Activated B cell treated with CpG ODN at 0.5 μM for 24 hours (primary cell): ENCODE data around the gene MSI2. TPM values are rescaled to one million over a fixed set of nuclear protein-coding genes. Genes with fewer than 3 reads are reported as not detected.
A peak's percentile ranks its signal among the peaks of the same experiment; 100 is the strongest.
"Not testable (repeated sequence)": the region's sequence is repeated elsewhere in the genome, so short reads cannot be mapped to it uniquely, and the experiment has no call there.

ENCODE experiments used
- ATAC-seq: fragments of 200-7000 bp; cut with Tn5 transposase; one replicate; pipeline ENCODE4 v1.10.0; 2021; ENCODE audit warnings: low read depth, mild to moderate bottlenecking, moderate library complexity
- CTCF ChIA-PET: fragments of 350-600 bp; sonication (Branson Sonifier 250); formaldehyde crosslinking; loops from one replicate; lab custom pipeline; 2021; ENCODE audit warnings: antibody characterized with exemption; lab: Charles Lee
- POLR2A ChIA-PET: fragments of 350-600 bp; sonication (Branson Sonifier 250); formaldehyde crosslinking; loops from one replicate; lab custom pipeline; 2021; ENCODE audit warnings: antibody characterized with exemption; lab: Charles Lee
- DNase-seq: peaks from one replicate; pipeline ENCODE4 v3.0.0; 2022
- H3K27ac Mint-ChIP-seq: one replicate; pipeline ENCODE4 v1.8.0; 2020; ENCODE audit warnings: mixed read lengths
- H3K27me3 Mint-ChIP-seq: one replicate; pipeline ENCODE4 v1.8.0; 2021; ENCODE audit warnings: mixed read lengths
- H3K36me3 Mint-ChIP-seq: one replicate; pipeline ENCODE4 v1.8.0; 2021; ENCODE audit warnings: low read depth, mixed read lengths
- H3K4me1 Mint-ChIP-seq: one replicate; pipeline ENCODE4 v1.8.0; 2021; ENCODE audit warnings: mixed read lengths
- H3K4me3 Mint-ChIP-seq: one replicate; pipeline ENCODE4 v1.8.0; 2020; ENCODE audit warnings: mild to moderate bottlenecking, mixed read lengths
- H3K9me3 Mint-ChIP-seq: one replicate; pipeline ENCODE4 v1.8.0; 2020; ENCODE audit warnings: mixed read lengths
- intact Hi-C: fragments of 100-400 bp; cut with micrococcal nuclease; formaldehyde crosslinking; loops from one replicate; pipeline ENCODE4 v1.15.1; 2024
- total RNA-seq: library from RNA; stranded (reverse); gene quantifications from 2 replicates; pipeline ENCODE4 v1.2.3, GENCODE V29; 2022
- TF ChIP-seq, protein P1 (sequence below): fragments of 200-600 bp; IDR thresholded peaks from one replicate; pipeline ENCODE4 v1.8.0; 2022; ENCODE audit warnings: antibody characterized with exemption, mild to moderate bottlenecking

MSI2 gene
- total RNA-seq, 1 donor from 2014 or later, result 102 TPM

DNA sequence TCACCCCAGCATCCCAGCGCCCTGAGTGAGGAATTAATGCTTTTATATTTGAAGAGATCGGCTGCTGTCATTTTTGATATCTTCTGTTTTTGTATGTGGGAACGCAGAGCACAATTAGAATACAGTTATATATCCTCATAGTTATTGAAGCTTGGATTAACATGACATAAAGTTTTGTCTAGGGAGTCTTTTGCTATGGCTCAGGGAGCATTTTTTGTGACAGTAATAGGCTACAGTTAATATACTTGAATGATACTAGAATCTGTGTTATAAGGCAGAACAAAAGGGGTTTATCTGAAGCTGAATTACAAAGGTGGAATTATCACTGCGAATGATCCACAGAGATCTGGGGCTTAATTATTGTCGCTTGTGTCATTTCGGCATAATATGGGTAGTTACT, 239.4 kb downstream of the MSI2 start:
- Mint-ChIP-seq H3K9me3 (no peaks in the 10 kb centered on the region), H3K4me3 (no peak overlapping the region), H3K27me3 (no peaks in the 10 kb centered on the region), H3K27ac (no peak overlapping the region), H3K4me1 (peaks cover 65% of the 10 kb centered on the region), H3K36me3 (no peaks in the 10 kb centered on the region)
- TF ChIP-seq, protein P1, sequence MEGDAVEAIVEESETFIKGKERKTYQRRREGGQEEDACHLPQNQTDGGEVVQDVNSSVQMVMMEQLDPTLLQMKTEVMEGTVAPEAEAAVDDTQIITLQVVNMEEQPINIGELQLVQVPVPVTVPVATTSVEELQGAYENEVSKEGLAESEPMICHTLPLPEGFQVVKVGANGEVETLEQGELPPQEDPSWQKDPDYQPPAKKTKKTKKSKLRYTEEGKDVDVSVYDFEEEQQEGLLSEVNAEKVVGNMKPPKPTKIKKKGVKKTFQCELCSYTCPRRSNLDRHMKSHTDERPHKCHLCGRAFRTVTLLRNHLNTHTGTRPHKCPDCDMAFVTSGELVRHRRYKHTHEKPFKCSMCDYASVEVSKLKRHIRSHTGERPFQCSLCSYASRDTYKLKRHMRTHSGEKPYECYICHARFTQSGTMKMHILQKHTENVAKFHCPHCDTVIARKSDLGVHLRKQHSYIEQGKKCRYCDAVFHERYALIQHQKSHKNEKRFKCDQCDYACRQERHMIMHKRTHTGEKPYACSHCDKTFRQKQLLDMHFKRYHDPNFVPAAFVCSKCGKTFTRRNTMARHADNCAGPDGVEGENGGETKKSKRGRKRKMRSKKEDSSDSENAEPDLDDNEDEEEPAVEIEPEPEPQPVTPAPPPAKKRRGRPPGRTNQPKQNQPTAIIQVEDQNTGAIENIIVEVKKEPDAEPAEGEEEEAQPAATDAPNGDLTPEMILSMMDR, result no peak
- ChIA-PET CTCF (interaction anchor here (0.5 kb wide), 1 partner anchor 1030 kb away, joined by 3 read pairs; no protein-coding TSS in a partner anchor), POLR2A (no interaction called here)
- intact Hi-C loops, result no loop called here
- ATAC-seq (no peak), DNase-seq (no peak)

DNA sequence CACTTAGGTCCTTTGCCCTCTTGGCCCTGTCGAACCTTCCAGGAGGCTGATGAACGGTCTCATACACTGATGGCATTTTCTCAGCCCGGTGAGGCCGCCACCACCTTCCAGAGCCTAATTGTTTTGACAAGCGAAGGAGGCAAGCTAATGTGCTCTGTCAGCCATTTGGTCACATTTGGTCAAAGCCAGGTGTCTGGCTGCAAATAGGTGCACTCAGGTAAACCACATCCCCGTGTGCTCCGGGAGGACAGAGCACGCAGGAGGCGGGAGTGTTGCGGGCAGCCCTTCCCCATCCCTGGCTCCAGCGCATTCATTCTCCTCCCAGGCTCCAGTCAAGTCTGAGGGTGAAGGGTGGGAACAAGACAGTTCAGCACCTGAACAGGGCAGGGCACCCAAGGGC, 240.1 kb downstream of the MSI2 start:
- intact Hi-C loops, result no loop called here
- POLR2A ChIA-PET, result no interaction called here
- ATAC-seq, result no peak
- Mint-ChIP-seq H3K27ac (no peak overlapping the region), H3K36me3 (no peaks in the 10 kb centered on the region), H3K4me3 (no peak overlapping the region), H3K27me3 (no peaks in the 10 kb centered on the region), H3K9me3 (no peaks in the 10 kb centered on the region), H3K4me1 (peaks cover 65% of the 10 kb centered on the region)
- TF ChIP-seq, protein P1, result no peak
- no peak for DNase-seq
- CTCF ChIA-PET, result no interaction called here

DNA sequence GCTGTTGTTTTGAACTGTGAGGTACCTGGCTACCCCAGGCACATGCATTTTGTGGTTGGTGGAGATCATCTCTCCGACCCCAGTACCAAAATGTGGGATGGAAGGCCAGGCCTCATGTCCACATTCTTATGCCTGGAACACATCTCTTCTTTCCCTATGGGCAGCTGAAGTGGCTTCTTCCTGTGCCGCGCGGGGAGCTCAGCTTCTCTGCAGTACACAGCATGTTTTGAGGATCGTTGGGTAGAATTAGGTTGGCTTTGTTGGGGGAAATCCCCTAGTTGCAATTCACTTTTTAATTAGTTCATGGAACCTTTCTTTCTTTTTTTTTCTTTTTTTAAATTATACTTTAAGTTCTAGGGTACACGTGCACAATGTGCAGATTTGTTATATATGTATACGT, 242.1 kb downstream of the MSI2 start:
- POLR2A ChIA-PET, result interaction anchor here (0.7 kb wide), 1 partner anchor 10 kb away, joined by 3 read pairs; no protein-coding TSS in a partner anchor

DNA sequence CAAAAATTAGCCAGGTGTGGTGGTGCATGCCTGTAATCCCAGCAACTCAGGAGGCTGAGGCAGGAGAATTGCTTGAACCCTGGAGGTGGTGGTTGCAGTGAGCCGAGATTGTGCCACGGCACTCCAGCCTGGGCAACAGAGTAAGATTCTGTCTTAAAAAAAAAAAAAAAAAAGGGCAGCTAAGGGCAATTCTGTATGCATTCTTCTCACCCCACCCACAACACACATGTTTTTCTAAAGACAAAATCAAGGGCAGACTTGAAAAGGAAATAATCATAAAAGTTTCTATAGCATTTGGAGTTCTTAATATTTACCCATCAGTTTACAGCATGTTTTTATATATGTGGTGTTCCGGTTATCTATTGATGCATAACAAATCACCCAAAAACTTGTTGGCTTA, 242.9 kb downstream of the MSI2 start:
- CTCF ChIA-PET, result interaction anchor here (1.5 kb wide), 1 partner anchor 53 kb away, joined by 5 read pairs; no protein-coding TSS in a partner anchor
- DNase-seq, H3K27ac Mint-ChIP-seq, H3K27me3 Mint-ChIP-seq, ATAC-seq, POLR2A ChIA-PET, H3K4me3 Mint-ChIP-seq, H3K36me3 Mint-ChIP-seq, intact Hi-C loops, H3K9me3 Mint-ChIP-seq: not testable (repeated sequence)
- H3K4me1 Mint-ChIP-seq, result peaks cover 39% of the 10 kb centered on the region

More for the DNA sequence above, 242.1 kb downstream of the MSI2 start:
- no peak for DNase-seq
- intact Hi-C loops, result no loop called here
- CTCF ChIA-PET, result interaction anchor here (0.8 to 1.0 kb wide), 2 partner anchors 57 to 99 kb away, joined by 3 read pairs; no protein-coding TSS in a partner anchor
- peaks cover 46% of the 10 kb centered on the region for H3K4me1 Mint-ChIP-seq
- ATAC-seq, result peak; percentile 25
- TF ChIP-seq, protein P1, result no peak
- H3K27me3 Mint-ChIP-seq, result no peaks in the 10 kb centered on the region
- peak overlapping the region; percentile 16 for H3K27ac Mint-ChIP-seq
- no peaks in the 10 kb centered on the region for H3K9me3 Mint-ChIP-seq
- H3K4me3 Mint-ChIP-seq, result no peak overlapping the region
- H3K36me3 Mint-ChIP-seq, result no peaks in the 10 kb centered on the region

DNA sequence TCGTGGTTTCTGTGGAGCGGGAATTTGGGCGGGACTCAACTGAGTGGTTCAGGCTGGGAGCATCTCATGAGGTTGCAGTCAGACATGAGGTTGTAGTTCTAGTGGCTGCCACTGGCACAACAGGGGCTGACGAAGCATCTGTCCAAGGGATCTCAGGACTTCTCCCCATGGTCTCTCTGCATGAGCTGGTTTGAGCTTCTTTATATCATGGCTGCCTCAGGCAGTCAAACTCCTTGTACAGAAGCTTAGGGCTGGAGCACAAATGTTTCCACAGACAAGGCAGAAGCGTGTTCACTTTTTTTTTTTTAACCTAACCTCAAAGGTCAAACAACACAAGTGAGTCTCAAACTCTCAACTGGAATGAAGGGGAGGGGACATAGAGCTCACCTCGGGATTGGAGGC, 243.3 kb downstream of the MSI2 start:
- H3K4me1 Mint-ChIP-seq, result peaks cover 39% of the 10 kb centered on the region
- intact Hi-C loops, result no loop called here
- no peaks in the 10 kb centered on the region for H3K27me3 Mint-ChIP-seq

More for the DNA sequence above, 243.3 kb downstream of the MSI2 start:
- TF ChIP-seq, protein P1, result no peak
- CTCF ChIA-PET, result interaction anchor here (1.5 kb wide), 1 partner anchor 53 kb away, joined by 5 read pairs; no protein-coding TSS in a partner anchor
- Mint-ChIP-seq H3K4me3 (no peak overlapping the region), H3K27ac (no peak overlapping the region), H3K36me3 (no peaks in the 10 kb centered on the region), H3K9me3 (no peaks in the 10 kb centered on the region)
- ATAC-seq, result no peak
- POLR2A ChIA-PET, result no interaction called here
- no peak for DNase-seq
